Testis (tissue), 3 donors: ENCODE data around the gene EPS8L3. TPM values are rescaled to one million over a fixed set of nuclear protein-coding genes. Genes with fewer than 3 reads are reported as not detected.

Source experiments
- DNase-seq: peaks from one replicate; pipeline ENCODE4 v3.0.0-alpha.2; 2019
- H3K27ac ChIP-seq, 2 donors: fragments of 200-600 bp; sonication (generic); one replicate each; pipeline ENCODE4 v1.5.1; 2019
- H3K27me3 ChIP-seq: fragments of 200-600 bp; sonication (generic); one replicate; pipeline ENCODE4 v1.5.1; 2019
- H3K36me3 ChIP-seq: fragments of 200-600 bp; sonication (generic); one replicate; pipeline ENCODE4 v1.5.1; 2017; ENCODE audit warnings: low read depth; ENCODE audit errors: missing control alignments
- H3K4me1 ChIP-seq: fragments of 200-600 bp; sonication (generic); one replicate; pipeline ENCODE4 v1.5.1; 2019
- H3K4me3 ChIP-seq, 2 donors: fragments of 200-600 bp; sonication (generic); one replicate each; pipeline ENCODE4 v1.5.1; 2017 to 2019
- H3K9me3 ChIP-seq: fragments of 200-600 bp; sonication (generic); one replicate; pipeline ENCODE4 v1.5.1; 2017
- CTCF ChIP-seq, 3 experiments: fragments of 450-650 bp in 2 of 3; fragments of 200-600 bp in 1 of 3; sonication (generic) in 1 of 3; IDR thresholded peaks; one replicate each; pipeline ENCODE4 v1.5.1; 2016 to 2019; ENCODE audit warnings: antibody characterized with exemption in 3 of 3, mild to moderate bottlenecking in 2 of 3, moderate library complexity in 1 of 3
- POLR2A ChIP-seq: fragments of 450-650 bp; IDR thresholded peaks from one replicate; pipeline ENCODE4 v1.6.1; 2017; ENCODE audit warnings: antibody characterized with exemption, mild to moderate bottlenecking, moderate library complexity
- WGBS, 2 donors: methylation state at CpG; one replicate each; pipeline ENCODE4 v1.1.5; 2018; 5-methylcytosine and 5-hydroxymethylcytosine counted together
- intact Hi-C: fragments of 100-400 bp; cut with DNase I; formaldehyde crosslinking; loops from one replicate; pipeline ENCODE4 v1.15.1; 2023; ENCODE audit warnings: low total_unique reads
- polyA plus RNA-seq: library from polyadenylated mRNA; stranded (reverse); fragments of 350-450 nt; fragmentation: Illumina TruSeq; extraction: RNeasy Lipid Tissue Mini Kit (QIAGEN cat#74804); gene quantifications from one replicate; pipeline ENCODE4 v1.2.3, GENCODE V29; 2014; ENCODE audit warnings: low read depth, low replicate concordance; ENCODE audit not compliant: insufficient read depth
- total RNA-seq, 2 donors: library from RNA; depleted of rRNA; stranded (reverse); fragments of >200 nt; gene quantifications; one replicate each; pipeline ENCODE4 v1.2.3, GENCODE V29; 2016

The EPS8L3 gene
- total and polyA plus RNA-seq, 3 donors from 2014 or later = 3.3 to 7.7 (median 7.2) TPM

- TF ChIP-seq POLR2A (no peak), CTCF (IDR thresholded peaks at IDR 0.05) (no peak)
These were observed 5.8 kb upstream of the EPS8L3 start for GRCh38 chr1:109769330-109770078.

GRCh38 chr1:109768820-109769219 lies 5.1 kb upstream of the EPS8L3 start:
- Histone ChIP-seq H3K4me3 (no peak overlapping the region), H3K4me1 (peaks cover 52% of the 10 kb centered on the region), H3K36me3 (no peaks in the 10 kb centered on the region), H3K27me3 (no peaks in the 10 kb centered on the region), H3K9me3 (no peaks in the 10 kb centered on the region), H3K27ac (peak overlapping the region; percentile 86 to 92)
- 58 to 80% methylated on average over 7 of the region's 7 CpGs for WGBS, 2 donors
- intact Hi-C loops = no loop called here
- TF ChIP-seq POLR2A = no peak
- TF ChIP-seq CTCF (IDR thresholded peaks at IDR 0.05) = no peak
- DNase-seq = peak; percentile 13

More at GRCh38 chr1:109769330-109770078, 5.8 kb upstream of the EPS8L3 start:
- Histone ChIP-seq H3K36me3 (no peaks in the 10 kb centered on the region), H3K27me3 (no peaks in the 10 kb centered on the region), H3K27ac (peak overlapping the region; percentile 50 to 86), H3K4me1 (peaks cover 52% of the 10 kb centered on the region), H3K9me3 (no peaks in the 10 kb centered on the region), H3K4me3 (no peak overlapping the region)
- intact Hi-C loops = loop anchor here (5.0 kb wide), 2 partner anchors 127 to 222 kb away; partner anchors contain the start of gene GNAI3
- 90 to 91% methylated on average over 11 of the region's 11 CpGs for WGBS, 2 donors
- no peak for DNase-seq

- H3K27ac ChIP-seq = peak overlapping the region; percentile 86 to 92
- no peaks in the 10 kb centered on the region for H3K36me3 ChIP-seq
- no peak overlapping the region for H3K4me3 ChIP-seq
- H3K9me3 ChIP-seq = no peaks in the 10 kb centered on the region
- DNase-seq = peak; percentile 10
- no peaks in the 10 kb centered on the region for H3K27me3 ChIP-seq
- intact Hi-C loops = no loop called here
- TF ChIP-seq CTCF (IDR thresholded peaks at IDR 0.05) (no peak), POLR2A (no peak)
- WGBS, 2 donors = 71 to 78% methylated on average over 2 of the region's 2 CpGs
- peaks cover 52% of the 10 kb centered on the region for H3K4me1 ChIP-seq
These were observed 4.6 kb upstream of the EPS8L3 start for GRCh38 chr1:109768335-109768650.

GRCh38 chr1:109767637-109768334 lies 4.1 kb upstream of the EPS8L3 start:
- H3K9me3 ChIP-seq = no peaks in the 10 kb centered on the region
- 89 to 90% methylated on average over 10 of the region's 10 CpGs for WGBS, 2 donors
- H3K27me3 ChIP-seq = no peaks in the 10 kb centered on the region
- H3K36me3 ChIP-seq = no peaks in the 10 kb centered on the region
- DNase-seq = peak; percentile 21
- peaks cover 55% of the 10 kb centered on the region for H3K4me1 ChIP-seq
- H3K27ac ChIP-seq = peak overlapping the region; percentile 86 to 92
- intact Hi-C loops = no loop called here
- H3K4me3 ChIP-seq = no peak overlapping the region
- TF ChIP-seq CTCF (IDR thresholded peaks at IDR 0.05) = no peak
- no peak for TF ChIP-seq POLR2A
